ENCODE results near the gene ST3GAL5. TPM values are rescaled to one million over a fixed set of nuclear protein-coding genes. Genes with fewer than 3 reads are reported as not detected.

ST3GAL5 gene
- total and polyA plus RNA-seq, 12 donors = 25.6 to 172 (median 85.6) TPM

GRCh38 chr2:85812094-85812735, 76.6 kb downstream of the ST3GAL5 start:
- Histone ChIP-seq H3K9me3 (replicated peaks in 1 of 3) (no peaks in the 10 kb centered on the region), H3K27ac (no peak overlapping the region), H3K36me3 (replicated peaks in 1 of 2) (no peaks in the 10 kb centered on the region), H3K4me3 (no peak overlapping the region), H3K27me3 (no peaks in the 10 kb centered on the region), H3K4me1 (replicated peaks in 1 of 2) (no peaks in the 10 kb centered on the region)
- TF ChIP-seq POLR2A (IDR thresholded peaks at IDR 0.05) (no peak), CTCF (IDR thresholded peaks at IDR 0.05) (no peak)
- DNase-seq = peak in 1 of 7 donors; percentile 12
- WGBS, 4 donors = 69 to 85% (median 70%) methylated on average over 7 to 10 of the region's 10 CpGs
- intact Hi-C loops (cut with DNase I) = loop anchor here (5.0 to 10.0 kb wide), 4 partner anchors 60 to 177 kb away; partner anchors contain the start of gene ATOH8 (in 1 of the 2)

- no peak overlapping the region for H3K4me3 ChIP-seq
- no peaks in the 10 kb centered on the region for H3K36me3 ChIP-seq (replicated peaks in 1 of 2)
- no peaks in the 10 kb centered on the region for H3K4me1 ChIP-seq (replicated peaks in 1 of 2)
- 47 to 84% (median 62%) methylated on average over 10 to 41 of the region's 41 CpGs for WGBS, 4 donors
- TF ChIP-seq POLR2A (IDR thresholded peaks at IDR 0.05) (no peak), CTCF (IDR thresholded peaks at IDR 0.05) (no peak)
- H3K27ac ChIP-seq = no peak overlapping the region
- H3K27me3 ChIP-seq = no peaks in the 10 kb centered on the region
- no peaks in the 10 kb centered on the region for H3K9me3 ChIP-seq (replicated peaks in 1 of 3)
- intact Hi-C loops (cut with DNase I) = loop anchor here (5.0 to 10.0 kb wide), 4 partner anchors 59 to 177 kb away; partner anchors contain the start of gene ATOH8 (in 1 of the 2)
- DNase-seq = peak in 1 of 7 donors; percentile 17
These were observed 77.4 kb downstream of the ST3GAL5 start for GRCh38 chr2:85811180-85812093.

- Histone ChIP-seq H3K9me3 (replicated peaks in 1 of 3) (no peaks in the 10 kb centered on the region), H3K4me3 (no peak overlapping the region), H3K27ac (no peak overlapping the region), H3K27me3 (no peaks in the 10 kb centered on the region), H3K4me1 (replicated peaks in 1 of 2) (no peaks in the 10 kb centered on the region), H3K36me3 (replicated peaks in 1 of 2) (no peaks in the 10 kb centered on the region)
- TF ChIP-seq CTCF (IDR thresholded peaks at IDR 0.05) (no peak), POLR2A (IDR thresholded peaks at IDR 0.05) (no peak)
- peak in 1 of 7 donors; percentile 18 for DNase-seq
- intact Hi-C loops (cut with DNase I) = loop anchor here (5.0 to 10.0 kb wide), 4 partner anchors 58 to 176 kb away; partner anchors contain the start of gene ATOH8 (in 1 of the 2)
- WGBS, 4 donors = 82 to 90% (median 84%) methylated on average over 16 of the region's 16 CpGs
These were observed 78.2 kb downstream of the ST3GAL5 start for GRCh38 chr2:85810371-85811179.

Data from adrenal gland (tissue), 12 donors.